Measurements from ENCODE around the gene CDC14B. TPM values are rescaled to one million over a fixed set of nuclear protein-coding genes. Genes with fewer than 3 reads are reported as not detected.
"Not testable (repeated sequence)": the region's sequence is repeated elsewhere in the genome, so short reads cannot be mapped to it uniquely, and the experiment has no call there.

Gene CDC14B
- total RNA-seq, 1 donor from 2014 or later = 53.2 TPM

- no peaks in the 10 kb centered on the region for H3K27me3 Mint-ChIP-seq
- H3K4me3 Mint-ChIP-seq (ENCODE audit: low read depth) = no peak overlapping the region
- H3K36me3 Mint-ChIP-seq (ENCODE audit: insufficient read depth) = peaks cover 1% of the 10 kb centered on the region
- DNase-seq (ENCODE audit: low spot score, unreplicated experiment) = no peak
- TF ChIP-seq CTCF (IDR thresholded peaks at IDR 0.05; ENCODE audit: unreplicated experiment) = no peak
- H3K4me1 Mint-ChIP-seq (ENCODE audit: low read depth) = peaks cover 2% of the 10 kb centered on the region
- H3K27ac Mint-ChIP-seq = no peak overlapping the region
- no peaks in the 10 kb centered on the region for H3K9me3 Mint-ChIP-seq (ENCODE audit: low read depth)
Measured at GRCh38 chr9:96638606-96639364, 19.1 kb upstream of the CDC14B start.

GRCh38 chr9:96636368-96636767, 16.7 kb upstream of the CDC14B start:
- Mint-ChIP-seq H3K4me3 (ENCODE audit: low read depth) (no peak overlapping the region), H3K27ac (peak overlapping the region; percentile 54), H3K4me1 (ENCODE audit: low read depth) (peaks cover 2% of the 10 kb centered on the region), H3K9me3 (ENCODE audit: low read depth) (no peaks in the 10 kb centered on the region), H3K27me3 (no peaks in the 10 kb centered on the region), H3K36me3 (ENCODE audit: insufficient read depth) (no peaks in the 10 kb centered on the region)
- DNase-seq (ENCODE audit: low spot score, unreplicated experiment) = no peak
- TF ChIP-seq CTCF (IDR thresholded peaks at IDR 0.05; ENCODE audit: unreplicated experiment) = no peak

DNA sequence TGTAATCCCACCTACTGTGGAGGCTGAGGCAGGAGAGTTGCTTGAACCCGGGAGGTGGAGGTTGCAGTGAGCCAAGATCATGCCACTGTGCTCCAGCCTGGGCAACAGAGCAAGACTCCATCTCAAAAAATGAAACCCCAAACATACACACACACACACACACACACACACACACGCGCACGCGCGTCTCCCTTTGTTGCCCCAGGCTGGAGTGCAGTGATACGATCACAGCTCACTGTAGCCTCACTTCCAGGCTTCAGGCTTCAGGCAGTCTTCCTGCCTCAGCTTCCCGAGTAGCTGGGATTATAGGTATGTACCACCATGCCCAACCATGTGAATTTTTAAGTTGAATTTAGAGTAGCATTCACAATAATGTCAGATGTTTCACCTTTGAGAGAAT, 13.9 kb upstream of the CDC14B start:
- not testable (repeated sequence) for H3K36me3 Mint-ChIP-seq (ENCODE audit: insufficient read depth); H3K27me3 Mint-ChIP-seq; H3K4me3 Mint-ChIP-seq (ENCODE audit: low read depth); H3K27ac Mint-ChIP-seq; H3K4me1 Mint-ChIP-seq (ENCODE audit: low read depth); DNase-seq (ENCODE audit: low spot score, unreplicated experiment); H3K9me3 Mint-ChIP-seq (ENCODE audit: low read depth)

- no peak for DNase-seq (ENCODE audit: low spot score, unreplicated experiment)
- Mint-ChIP-seq H3K9me3 (ENCODE audit: low read depth) (no peaks in the 10 kb centered on the region), H3K27ac (no peak overlapping the region), H3K27me3 (peaks cover 11% of the 10 kb centered on the region), H3K36me3 (ENCODE audit: insufficient read depth) (no peaks in the 10 kb centered on the region), H3K4me3 (ENCODE audit: low read depth) (no peak overlapping the region), H3K4me1 (ENCODE audit: low read depth) (peaks cover under 1% of the 10 kb centered on the region)
- TF ChIP-seq CTCF (IDR thresholded peaks at IDR 0.05; ENCODE audit: unreplicated experiment) = no peak
Measured at GRCh38 chr9:96626912-96627311, 7.3 kb upstream of the CDC14B start.

DNA sequence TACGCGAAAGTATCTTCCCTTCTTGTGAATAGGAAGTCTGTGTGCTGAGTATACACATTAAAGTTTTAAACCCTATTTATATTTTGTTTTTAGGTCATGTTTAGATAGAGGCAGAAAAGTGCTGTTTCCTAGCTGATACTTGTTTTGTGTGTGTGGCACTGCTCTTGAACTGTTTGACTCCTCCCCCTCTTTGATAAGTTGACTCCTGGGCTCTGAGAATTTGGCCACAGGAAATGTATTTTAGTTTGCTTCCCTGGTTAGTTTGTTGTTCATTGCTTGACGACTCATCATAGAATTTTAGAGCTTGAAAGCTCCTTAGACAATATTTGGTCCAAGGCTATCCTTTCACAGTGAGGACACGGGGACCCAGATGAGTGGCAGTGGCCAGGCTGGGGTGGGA, 2.0 kb upstream of the CDC14B start:
- Mint-ChIP-seq H3K4me3 (ENCODE audit: low read depth) (no peak overlapping the region), H3K27me3 (no peaks in the 10 kb centered on the region), H3K4me1 (ENCODE audit: low read depth) (peaks cover 31% of the 10 kb centered on the region), H3K27ac (no peak overlapping the region), H3K9me3 (ENCODE audit: low read depth) (no peaks in the 10 kb centered on the region), H3K36me3 (ENCODE audit: insufficient read depth) (no peaks in the 10 kb centered on the region)
- no peak for TF ChIP-seq CTCF (IDR thresholded peaks at IDR 0.05; ENCODE audit: unreplicated experiment)
- DNase-seq (ENCODE audit: low spot score, unreplicated experiment) = no peak

DNA sequence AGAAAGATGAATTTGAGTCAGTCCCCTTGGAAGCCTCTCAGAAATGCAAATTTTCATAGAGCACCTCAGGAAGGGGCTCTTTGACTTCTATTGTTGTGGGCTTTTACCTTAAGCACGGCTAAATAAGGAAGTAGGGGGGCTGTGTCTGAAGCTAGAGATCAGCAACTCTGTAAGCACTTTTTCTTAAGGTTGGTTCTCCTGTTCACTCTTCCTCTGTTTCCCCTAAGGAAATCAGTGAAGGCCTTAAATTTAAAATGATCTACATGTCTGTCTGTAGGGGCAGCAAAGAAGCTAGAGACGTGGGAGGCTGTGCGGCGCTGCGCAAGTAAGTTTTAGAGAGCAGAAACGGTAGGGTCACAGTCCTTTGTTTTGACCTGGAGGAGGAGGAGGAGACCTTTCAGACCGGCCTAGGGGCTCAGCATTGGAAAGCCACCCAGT, 1.2 kb upstream of the CDC14B start:
- Mint-ChIP-seq H3K27me3 (no peaks in the 10 kb centered on the region), H3K9me3 (ENCODE audit: low read depth) (no peaks in the 10 kb centered on the region), H3K36me3 (ENCODE audit: insufficient read depth) (no peaks in the 10 kb centered on the region), H3K4me1 (ENCODE audit: low read depth) (peaks cover 31% of the 10 kb centered on the region), H3K4me3 (ENCODE audit: low read depth) (peak overlapping the region; percentile 78), H3K27ac (peak overlapping the region; percentile 96)
- TF ChIP-seq CTCF (IDR thresholded peaks at IDR 0.05; ENCODE audit: unreplicated experiment) = no peak
- no peak for DNase-seq (ENCODE audit: low spot score, unreplicated experiment)

Measured in progenitor cell of endocrine pancreas (in vitro differentiated cells).